ENCODE measurements around the gene H1-8.

GRCh38 chr3:129573493-129573892, 30.5 kb downstream of the H1-8 start:
- no peak for TF ChIP-seq ZNF274 (IDR thresholded peaks at IDR 0.05; ENCODE audit: low read depth, low read length)
- TF ChIP-seq SUZ12 (IDR thresholded peaks at IDR 0.05; ENCODE audit: extremely low read depth, insufficient read depth, insufficient read length): no peak
- TF ChIP-seq YY1 (IDR thresholded peaks at IDR 0.05; ENCODE audit: insufficient read depth, insufficient read length): no peak

Data from NT2/D1 (cell line).